LNCAP (cell line): Measurements from ENCODE around the gene CACNA1I.

Experiments used
- CTCF ChIP-seq: fragments of 450-650 bp; IDR thresholded peaks from 2 replicates; pipeline ENCODE4 v1.5.1; 2017; ENCODE audit warnings: mild to moderate bottlenecking

CACNA1I gene

DNA sequence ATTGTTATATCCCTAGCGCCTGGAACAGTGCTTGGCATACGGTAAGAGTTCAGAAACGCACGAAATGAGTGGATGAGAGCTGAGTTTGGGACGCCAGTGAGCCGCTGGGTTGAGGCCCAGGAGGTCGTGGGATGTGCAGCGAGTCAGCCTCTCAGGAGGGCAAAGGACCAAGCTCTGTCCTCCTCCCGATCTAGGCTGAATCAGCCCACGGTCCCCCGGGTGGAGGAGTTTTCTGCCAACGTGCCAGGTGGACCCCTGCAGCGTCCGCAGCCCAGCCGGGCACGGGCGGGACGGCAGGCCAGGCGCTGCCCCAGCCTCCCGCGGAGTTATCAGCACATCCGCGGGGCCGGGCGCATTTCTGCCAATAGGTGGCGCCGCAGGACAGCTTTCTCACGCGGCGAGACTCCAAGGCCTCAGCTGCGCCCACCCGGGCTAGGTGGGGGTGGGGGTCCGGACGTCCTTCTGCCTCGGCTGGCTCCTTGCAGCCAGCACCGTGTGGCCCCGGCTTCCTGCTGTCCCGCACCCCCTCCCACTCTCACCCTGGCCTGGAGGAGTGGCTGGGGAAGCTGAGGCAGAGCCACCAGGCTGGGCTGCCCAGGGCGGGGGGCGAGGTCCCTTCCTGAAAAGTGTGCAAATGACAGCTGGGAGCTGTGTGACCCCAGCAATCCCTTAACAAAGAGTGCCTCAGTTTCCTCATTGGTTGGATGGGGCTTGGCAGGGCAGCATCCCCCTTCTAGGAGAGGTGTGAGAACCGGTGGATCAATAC is 35.8 kb upstream of the CACNA1I start:
- TF ChIP-seq CTCF = peak; percentile 94

DNA sequence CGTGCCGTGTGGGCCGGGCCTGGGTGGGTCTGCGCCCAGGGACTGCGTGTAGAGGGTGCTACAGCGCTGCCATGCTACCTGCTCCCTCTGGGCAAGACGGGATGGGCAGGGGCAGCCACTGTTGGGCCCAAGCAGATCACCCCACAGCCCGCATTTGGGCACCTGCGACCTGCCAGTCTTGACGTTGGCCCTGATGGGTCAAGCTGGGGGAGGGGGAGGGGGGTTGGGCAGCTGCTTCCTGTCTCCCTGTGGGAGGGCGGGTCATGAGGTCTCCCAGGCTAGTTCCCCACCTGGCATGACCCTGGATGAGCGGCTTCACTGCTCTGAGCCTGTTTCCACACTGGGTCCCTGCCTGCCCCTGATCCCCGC is 35.2 kb upstream of the CACNA1I start:
- TF ChIP-seq CTCF = no peak

- TF ChIP-seq CTCF = no peak
Observed at GRCh38 chr22:39535831-39536449, 34.6 kb upstream of the CACNA1I start.

DNA sequence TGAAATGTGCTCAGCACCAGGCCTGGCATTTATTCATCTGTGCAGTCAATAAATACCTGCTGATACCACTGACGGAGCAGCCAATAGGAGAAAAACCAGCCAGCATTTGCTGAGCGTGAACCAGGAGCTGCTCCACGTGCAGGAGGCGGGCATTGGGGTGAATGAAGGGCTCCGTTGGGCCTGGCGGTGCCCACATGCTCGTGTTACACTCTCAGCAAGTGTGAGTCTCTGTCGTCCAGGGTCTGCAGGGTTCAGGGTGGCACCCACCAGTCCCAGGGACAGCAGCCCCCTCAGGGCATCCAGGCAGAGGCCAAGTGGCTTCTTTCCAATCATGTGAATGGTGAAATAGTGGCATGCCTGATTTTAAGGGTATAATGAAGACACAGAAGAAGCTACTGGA is 33.8 kb upstream of the CACNA1I start:
- no peak for TF ChIP-seq CTCF

GRCh38 chr22:39537975-39538374 is 32.6 kb upstream of the CACNA1I start:
- TF ChIP-seq CTCF = no peak

GRCh38 chr22:39543095-39543494 is 27.5 kb upstream of the CACNA1I start:
- peak; percentile 14; the same call in 1 of the 2 replicates for TF ChIP-seq CTCF

DNA sequence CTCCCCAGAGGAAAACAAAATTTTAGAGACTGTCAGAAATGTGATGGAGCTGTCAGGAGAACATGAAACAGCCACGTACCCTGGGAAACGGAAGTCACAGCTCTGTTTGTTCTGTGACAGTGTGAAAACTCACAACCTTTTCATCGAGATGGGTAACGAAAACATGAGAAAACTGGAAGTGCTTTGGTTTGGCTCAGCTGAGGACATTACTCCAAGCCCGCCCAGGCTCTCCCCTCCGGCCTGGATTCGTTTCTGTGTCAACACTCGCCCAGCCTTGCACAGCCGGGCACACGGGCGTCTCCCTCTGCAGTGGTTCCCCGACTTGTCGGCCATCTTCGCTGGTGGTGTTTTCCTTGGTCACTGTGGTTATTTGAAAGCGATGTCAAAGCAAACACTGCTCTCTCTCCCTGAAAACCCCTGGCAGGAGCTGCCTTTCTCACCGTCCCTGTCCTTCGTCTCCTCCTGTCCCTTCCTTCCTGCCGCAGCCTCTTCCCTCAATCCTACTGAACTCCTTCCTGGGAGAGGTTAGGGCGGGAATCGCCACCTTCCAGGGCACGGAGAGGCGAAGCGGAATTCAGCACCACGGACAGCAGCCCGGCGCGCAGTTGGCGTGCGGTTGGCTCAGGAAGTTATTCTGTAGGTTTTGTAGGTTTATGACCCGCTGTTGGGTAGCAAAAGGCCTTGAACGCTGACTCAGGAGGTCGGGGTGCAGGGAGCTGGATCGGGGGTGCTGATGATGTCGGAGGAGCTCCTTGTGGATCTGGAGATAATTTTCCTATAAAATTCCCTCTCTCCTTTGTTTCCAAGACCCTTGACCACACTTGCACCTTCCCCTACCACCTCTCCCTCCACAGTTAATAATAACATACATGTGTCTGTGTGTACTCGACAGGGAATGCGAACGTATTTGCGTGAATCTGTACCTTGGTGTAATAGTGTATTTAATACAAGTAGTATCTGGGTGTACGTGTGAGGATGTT is 24.9 kb upstream of the CACNA1I start:
- no peak for TF ChIP-seq CTCF
